ENCODE measurements around the gene TRMT2A. TPM values are rescaled to one million over a fixed set of nuclear protein-coding genes. Genes with fewer than 3 reads are reported as not detected.

TRMT2A gene
- total and polyA plus RNA-seq, 10 of the 15 experiments (the other 5 are each of a cell fraction or from before 2014, with no cell fraction given): 0.29 to 97.0 (median 57.9) TPM

- Histone ChIP-seq H3K27me3 (replicated peaks in 1 of 2; ENCODE audit: control insufficient read depth in 2 of 2, insufficient read depth in 2 of 2, low read length in 1 of 2) (no peaks in the 10 kb centered on the region), H3K36me3 (ENCODE audit: control insufficient read depth in 2 of 2, insufficient read depth in 2 of 2, low read length in 1 of 2) (no peaks in the 10 kb centered on the region), H3K9ac (ENCODE audit: control insufficient read depth, insufficient read depth, low read length) (no peak overlapping the region), H4K20me1 (ENCODE audit: control insufficient read depth, insufficient read depth) (no peaks in the 10 kb centered on the region), H2AFZ (ENCODE audit: control insufficient read depth, low read depth, low read length) (no peak overlapping the region), H3K79me2 (ENCODE audit: control insufficient read depth, insufficient read depth, low read length) (peaks cover 20% of the 10 kb centered on the region), H3K4me1 (ENCODE audit: control insufficient read depth, insufficient read depth, low read length) (peaks cover 5% of the 10 kb centered on the region), H3K4me3 (no peak overlapping the region), H3K27ac (ENCODE audit: control insufficient read depth, insufficient read depth) (no peak overlapping the region), H3K4me2 (ENCODE audit: control insufficient read depth, insufficient read depth) (no peak overlapping the region), H3K9me3 (replicated peaks; ENCODE audit: control insufficient read depth, insufficient read depth, low read length) (no peaks in the 10 kb centered on the region)
- ATAC-seq: no peak
- in situ Hi-C loops (cut with MboI): no loop called here
- ChIA-PET POLR2A (no interaction called here), CTCF (no interaction called here), SMC1A (ENCODE audit: uncharacterized antibody, unreplicated experiment) (no interaction called here), RAD21 (ENCODE audit: unreplicated experiment) (interaction anchor here (0.7 kb wide), 1 partner anchor 17 kb away, joined by 3 read pairs; no protein-coding TSS in a partner anchor)
- TF ChIP-seq HDAC6 (IDR thresholded peaks at IDR 0.05; ENCODE audit: unreplicated experiment): no peak
- no peak for TF ChIP-seq RAD51 (IDR thresholded peaks at IDR 0.05)
- TF ChIP-seq GABPA (IDR thresholded peaks at IDR 0.05; ENCODE audit: low read depth): no peak
- no peak for TF ChIP-seq MYB (IDR thresholded peaks at IDR 0.05; ENCODE audit: borderline replicate concordance, low read depth, low read length)
- TF ChIP-seq ZBED1 (IDR thresholded peaks at IDR 0.05; ENCODE audit: borderline replicate concordance): no peak
- no peak for TF ChIP-seq ELK1 (IDR thresholded peaks at IDR 0.05; ENCODE audit: low read depth, low read length)
- no peak for TF ChIP-seq RFX5 (IDR thresholded peaks at IDR 0.05; ENCODE audit: low read depth, low read length)
- TF ChIP-seq YY1 (IDR thresholded peaks at IDR 0.05; ENCODE audit: low read depth, low read length): no peak
- TF ChIP-seq BRCA1 (IDR thresholded peaks at IDR 0.05; ENCODE audit: low read depth, low read length): no peak
- no peak for TF ChIP-seq IKZF1 (conservative IDR thresholded peaks at IDR 0.05)
- 66% methylated on average over 6 of the region's 6 CpGs for WGBS (ENCODE audit: insufficient coverage, insufficient replicate concordance, low lambda C conversion rate, missing lambda C conversion rate)
- no TSS peak for BruUV-seq (replicated peaks)
- intact Hi-C loops (cut with micrococcal nuclease; ENCODE audit: unreplicated experiment): loop anchor here (10.0 kb wide), 1 partner anchor 52 kb away; the partner anchor contains the start of gene TANGO2
- no peak for FAIRE-seq
- no peak for DNase-seq (ENCODE audit: low read depth, low spot score)
Measured at GRCh38 chr22:20076627-20077172, 40.3 kb downstream of the TRMT2A start.

All from GM12878 (cell line).